GM18505 (cell line): ENCODE measurements around the gene PALLD.
A peak's percentile ranks its signal among the peaks of the same experiment; 100 is the strongest.

ENCODE experiments used
- ATAC-seq: cut with Tn5 transposase; IDR thresholded peaks from one replicate; pipeline ENCODE4 v1.9.1; 2021; ENCODE audit not compliant: unreplicated experiment
- POLR2A ChIP-seq: IDR thresholded peaks from 4 replicates; pipeline ENCODE4 v1.6.1; 2011; ENCODE audit warnings: borderline replicate concordance; ENCODE audit not compliant: insufficient read depth, insufficient read length; ENCODE audit errors: extremely low read depth

Gene PALLD

GRCh38 chr4:168865854-168866253 lies 369.0 kb downstream of the PALLD start:
- no peak for TF ChIP-seq POLR2A

DNA sequence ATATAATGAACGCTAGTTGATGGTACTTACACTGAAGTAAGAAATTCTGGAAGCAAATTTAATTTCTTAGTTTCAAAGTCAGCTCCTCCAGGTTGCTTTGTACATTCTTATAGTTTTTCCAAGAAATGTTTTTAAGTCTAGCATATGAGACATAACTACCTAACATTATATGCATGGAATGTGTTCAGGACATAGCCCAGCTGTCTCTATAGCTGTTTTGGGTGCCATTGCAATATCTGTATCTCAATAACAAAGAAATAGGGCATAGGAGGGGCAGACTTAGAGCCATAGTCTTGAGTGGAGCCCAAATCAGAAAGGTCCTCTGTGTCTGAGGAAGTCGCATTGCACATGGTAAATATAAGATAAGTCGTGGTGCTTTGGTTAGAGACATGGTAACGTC lies 369.8 kb downstream of the PALLD start:
- TF ChIP-seq POLR2A = no peak
- ATAC-seq = no peak

More at GRCh38 chr4:168865854-168866253, 369.0 kb downstream of the PALLD start:
- no peak for ATAC-seq

DNA sequence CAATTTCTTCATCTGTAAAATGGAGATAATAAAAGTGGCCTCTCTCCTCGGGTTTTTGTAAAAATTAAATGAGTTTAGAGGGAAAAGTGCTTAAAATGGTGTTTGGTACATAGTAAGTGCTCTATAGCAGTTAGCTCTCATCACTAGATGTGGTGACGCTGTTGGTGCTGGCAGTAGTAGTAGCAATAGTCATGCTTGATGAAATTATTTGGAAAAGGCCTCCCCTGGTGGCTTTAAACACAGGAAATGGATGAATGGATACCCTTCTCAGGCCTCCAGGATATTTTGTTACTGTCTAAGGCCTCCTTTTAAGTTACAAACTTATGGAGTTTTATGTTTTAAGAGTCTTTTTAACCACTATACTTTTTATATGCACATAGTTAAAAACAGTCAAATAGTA lies 370.3 kb downstream of the PALLD start:
- no peak for TF ChIP-seq POLR2A
- no peak for ATAC-seq

DNA sequence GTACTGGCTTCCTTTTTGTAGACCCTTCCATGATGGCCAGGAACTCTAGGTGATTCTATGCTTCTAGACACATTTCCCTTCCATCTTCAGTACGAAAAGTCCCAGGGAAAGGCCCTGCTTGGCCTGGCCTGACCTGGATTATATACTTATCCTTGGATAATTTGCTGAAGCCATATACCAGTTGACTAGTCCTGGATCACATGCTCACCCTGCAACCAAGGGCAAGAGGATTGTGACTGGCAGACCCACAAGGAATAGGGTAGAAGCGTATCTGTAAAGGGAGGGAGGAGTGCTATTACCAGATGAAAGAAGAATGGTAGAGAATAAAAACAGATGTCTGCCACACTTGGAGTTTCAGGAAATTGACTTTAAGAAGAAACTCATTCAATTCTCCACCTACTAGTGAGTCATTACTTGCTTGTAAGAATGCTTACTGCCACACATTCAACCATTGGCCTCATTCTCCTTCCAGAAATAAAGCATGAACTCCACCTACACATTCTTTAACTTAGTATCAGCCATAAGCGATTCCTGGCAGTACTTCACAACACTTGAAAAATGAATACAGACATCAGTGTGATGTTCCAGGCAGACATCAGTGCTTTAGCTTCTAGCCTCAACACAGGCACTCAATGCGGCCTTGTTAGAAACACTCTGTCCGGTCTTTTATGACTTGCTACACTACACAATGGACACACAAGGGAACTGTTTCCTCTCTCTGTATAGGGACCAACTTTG lies 371.4 kb downstream of the PALLD start:
- no peak for TF ChIP-seq POLR2A
- ATAC-seq = no peak

- TF ChIP-seq POLR2A = no peak
- no peak for ATAC-seq
Measured at GRCh38 chr4:168868802-168869201, 371.9 kb downstream of the PALLD start.

DNA sequence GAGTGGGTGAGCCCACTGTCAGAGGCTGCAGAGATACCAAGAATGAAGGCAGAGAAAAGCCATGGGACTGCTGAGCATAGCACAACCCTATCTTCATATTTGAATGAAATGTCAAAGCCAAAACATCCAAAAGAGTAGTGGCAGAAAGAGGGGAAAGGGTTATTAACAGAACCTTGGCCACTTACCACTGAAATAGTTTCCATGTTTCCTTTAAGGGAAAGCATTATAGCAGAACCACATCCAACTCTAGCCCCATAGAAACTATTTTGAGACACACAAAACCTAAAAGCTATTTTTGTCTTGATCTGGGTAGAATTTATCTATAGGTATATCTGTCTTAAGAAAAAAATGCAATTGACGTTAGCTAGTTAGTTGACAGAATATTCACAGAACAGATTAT lies 373.2 kb downstream of the PALLD start:
- no peak for ATAC-seq
- TF ChIP-seq POLR2A = no peak

- no peak for TF ChIP-seq POLR2A
Measured at GRCh38 chr4:168871632-168872031, 374.8 kb downstream of the PALLD start.

DNA sequence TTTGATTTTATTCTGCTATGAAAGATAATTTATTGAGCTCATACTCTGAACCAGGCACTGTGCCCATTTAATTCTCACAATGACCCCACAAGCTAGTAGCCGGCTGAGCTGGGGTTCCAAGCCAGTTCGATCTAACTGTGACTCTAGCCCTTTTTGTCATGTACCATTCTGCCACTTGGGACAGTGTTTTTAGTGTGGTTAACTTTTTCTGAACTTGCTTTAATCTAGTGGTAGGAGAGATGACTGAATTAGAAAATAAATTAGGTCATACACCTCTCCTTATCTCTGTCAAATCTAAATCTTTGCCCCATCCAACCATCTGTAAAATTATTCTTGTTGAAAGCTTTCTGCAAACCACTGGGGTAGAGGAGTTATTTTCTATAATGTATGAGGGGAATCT lies 377.2 kb downstream of the PALLD start:
- TF ChIP-seq POLR2A = no peak
- no peak for ATAC-seq

More at GRCh38 chr4:168871632-168872031, 374.8 kb downstream of the PALLD start:
- no peak for ATAC-seq

- no peak for ATAC-seq
- TF ChIP-seq POLR2A = no peak
Measured at GRCh38 chr4:168876106-168876505, 379.3 kb downstream of the PALLD start.

DNA sequence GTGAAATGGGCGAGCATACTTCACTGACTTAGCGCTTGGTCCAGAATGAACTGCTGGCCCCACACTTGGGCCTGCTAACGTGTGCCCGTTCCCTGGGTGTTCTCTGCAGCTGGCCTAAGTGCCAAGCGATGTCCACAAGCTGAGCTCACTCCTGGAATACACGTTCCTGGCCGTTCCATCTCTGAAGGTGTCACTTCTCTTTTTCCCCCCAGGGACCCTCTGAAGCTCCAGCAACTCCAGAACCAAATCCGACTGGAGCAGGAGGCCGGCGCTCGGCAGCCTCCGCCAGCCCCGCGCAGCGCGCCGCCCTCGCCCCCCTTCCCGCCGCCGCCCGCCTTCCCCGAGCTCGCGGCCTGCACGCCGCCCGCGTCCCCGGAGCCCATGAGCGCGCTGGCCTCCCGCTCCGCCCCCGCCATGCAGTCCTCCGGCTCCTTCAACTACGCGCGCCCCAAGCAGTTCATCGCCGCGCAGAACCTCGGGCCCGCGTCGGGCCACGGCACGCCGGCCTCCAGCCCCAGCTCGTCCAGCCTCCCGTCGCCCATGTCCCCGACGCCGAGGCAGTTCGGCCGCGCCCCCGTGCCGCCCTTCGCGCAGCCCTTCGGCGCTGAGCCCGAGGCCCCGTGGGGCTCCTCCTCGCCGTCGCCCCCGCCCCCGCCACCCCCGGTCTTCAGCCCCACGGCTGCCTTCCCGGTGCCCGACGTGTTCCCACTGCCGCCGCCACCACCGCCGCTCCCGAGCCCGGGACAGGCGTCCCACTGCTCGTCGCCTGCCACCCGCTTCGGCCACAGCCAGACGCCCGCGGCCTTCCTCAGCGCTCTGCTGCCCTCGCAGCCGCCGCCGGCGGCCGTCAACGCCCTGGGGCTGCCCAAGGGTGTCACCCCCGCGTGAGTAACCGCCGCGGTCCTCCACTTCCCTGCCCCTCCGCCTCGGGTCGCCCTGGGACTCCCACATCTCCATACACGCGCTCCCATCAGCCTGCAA lies 380.9 kb downstream of the PALLD start:
- ATAC-seq = no peak
- TF ChIP-seq POLR2A = no peak

- TF ChIP-seq POLR2A = no peak
- ATAC-seq = no peak
Measured at GRCh38 chr4:168878623-168879022, 381.8 kb downstream of the PALLD start.

DNA sequence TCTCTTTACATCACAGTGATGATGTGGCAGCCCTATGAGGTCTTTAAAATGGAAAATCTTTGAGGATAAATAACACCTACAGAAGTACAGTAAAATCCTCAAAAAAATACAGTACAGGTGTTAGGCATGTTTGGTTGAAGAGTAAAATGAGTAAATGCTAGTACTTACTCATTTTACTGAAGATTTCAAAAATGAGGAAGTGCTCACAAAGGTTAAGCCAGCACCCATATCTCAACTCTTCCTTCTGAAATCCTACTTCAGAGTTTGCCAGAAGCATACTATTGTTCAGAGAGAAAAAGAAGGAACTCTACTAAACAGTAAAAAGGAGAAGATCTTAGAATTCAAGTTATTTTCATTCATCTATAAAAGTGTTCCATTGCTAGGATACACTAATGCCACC lies 382.3 kb downstream of the PALLD start:
- no peak for TF ChIP-seq POLR2A
- peak; percentile 36 for ATAC-seq

GRCh38 chr4:168880072-168880675 lies 383.3 kb downstream of the PALLD start:
- TF ChIP-seq POLR2A = no peak

DNA sequence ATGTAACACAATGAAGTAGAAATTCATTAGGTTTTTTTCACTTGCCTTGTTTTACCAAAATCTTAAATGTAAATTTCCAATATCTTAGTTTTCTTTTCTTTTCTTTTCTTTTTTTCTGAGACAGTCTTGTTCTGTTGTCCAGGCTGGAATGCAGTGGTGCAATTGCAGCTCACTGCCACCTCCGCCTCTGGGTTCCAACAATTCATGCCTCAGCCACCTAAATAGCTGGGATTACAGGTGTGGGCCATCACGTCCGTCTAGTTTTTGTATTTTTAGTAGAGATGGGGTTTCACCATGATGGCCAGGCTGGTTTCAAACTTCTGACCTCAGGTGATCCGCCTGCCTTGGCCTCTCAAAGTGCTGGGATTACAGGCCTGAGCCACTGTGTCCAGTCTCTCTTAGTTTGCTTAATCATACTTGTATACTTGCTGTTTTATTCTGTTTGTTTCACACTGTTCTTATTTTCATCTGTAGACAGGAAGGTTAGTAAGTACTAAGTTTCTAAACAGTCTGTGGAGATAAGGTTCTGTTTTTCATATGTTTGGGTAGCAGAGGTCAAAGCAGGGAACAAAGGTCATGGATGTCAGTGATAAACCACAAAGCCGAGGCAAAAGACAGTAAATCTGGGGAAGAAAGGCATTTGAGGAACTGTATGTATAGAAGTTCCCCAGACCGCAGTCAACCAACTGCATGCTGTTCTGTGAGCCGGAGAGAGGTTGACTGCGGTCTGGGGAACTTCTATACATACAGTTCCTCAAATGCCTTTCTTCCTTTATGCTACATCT lies 384.2 kb downstream of the PALLD start:
- ATAC-seq = peak; percentile 78
- TF ChIP-seq POLR2A = no peak

More at GRCh38 chr4:168880072-168880675, 383.3 kb downstream of the PALLD start:
- ATAC-seq = no peak
